Activated CD4-positive, alpha-beta T cell treated with anti-CD3 and anti-CD28 coated beads, Interleukin-2, Interleukin-6, amounts not matched to agents 100 ng/mL and 50 ng/mL, durations not matched to agents 16 hours and 8 hours (primary cell): ENCODE measurements around the gene ERI2.
"Not testable (repeated sequence)": the region's sequence is repeated elsewhere in the genome, so short reads cannot be mapped to it uniquely, and the experiment has no call there.

Experiments used
- DNase-seq: peaks from one replicate; pipeline ENCODE4 v3.0.0-alpha.2; 2020

The ERI2 gene

DNA sequence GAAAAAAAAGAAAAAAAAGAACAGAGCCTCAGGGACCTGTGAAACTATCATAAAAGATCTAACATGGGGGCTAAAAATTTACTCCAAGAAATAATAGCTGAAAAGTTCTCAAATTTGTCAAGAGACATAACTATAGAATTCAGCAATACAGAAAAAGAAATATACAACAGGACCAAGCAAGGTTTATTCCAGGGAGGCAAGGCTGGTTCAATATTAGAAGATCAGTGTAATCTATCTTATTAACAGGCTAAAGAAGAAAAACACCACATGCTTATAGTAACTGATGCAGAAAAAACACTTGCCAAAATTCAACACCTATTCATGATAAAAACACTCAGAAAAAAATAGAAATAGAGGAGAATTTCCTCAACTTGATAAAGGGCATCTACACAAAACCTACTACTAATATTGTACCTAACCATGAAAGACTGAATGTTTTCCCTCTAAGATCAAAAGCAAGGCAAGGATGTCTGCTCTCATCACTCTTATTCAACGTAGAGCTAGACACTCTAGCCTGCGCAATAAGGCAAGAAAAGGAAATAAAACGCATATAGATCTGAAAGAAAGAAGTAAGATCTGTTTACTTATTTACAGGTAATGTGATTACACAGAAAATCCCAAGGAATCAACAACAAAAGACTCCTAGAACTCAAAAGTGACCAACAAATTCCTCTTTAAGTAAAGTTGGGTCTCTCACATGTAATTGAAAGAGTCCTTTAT is 43.7 kb downstream of the ERI2 start:
- DNase-seq: no peak

DNA sequence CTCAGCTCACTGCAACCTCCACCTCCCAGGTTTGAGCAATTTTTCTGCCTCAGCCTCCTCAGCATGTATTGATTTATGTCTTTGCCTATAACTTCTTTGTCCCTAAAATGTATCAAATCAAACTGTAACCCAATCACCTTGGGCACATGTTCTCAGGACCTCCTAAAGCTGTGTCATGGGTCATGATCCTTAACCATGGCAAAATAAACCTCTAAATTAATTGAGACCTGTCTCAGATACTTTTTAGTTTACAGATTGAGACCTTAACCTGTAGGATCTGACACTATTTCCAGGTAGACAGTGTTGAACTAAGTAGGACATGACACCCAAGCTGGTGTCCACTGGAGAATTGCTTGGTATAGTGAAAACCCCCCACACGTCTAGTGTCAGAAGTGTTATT is 45.1 kb downstream of the ERI2 start:
- no peak for DNase-seq

DNA sequence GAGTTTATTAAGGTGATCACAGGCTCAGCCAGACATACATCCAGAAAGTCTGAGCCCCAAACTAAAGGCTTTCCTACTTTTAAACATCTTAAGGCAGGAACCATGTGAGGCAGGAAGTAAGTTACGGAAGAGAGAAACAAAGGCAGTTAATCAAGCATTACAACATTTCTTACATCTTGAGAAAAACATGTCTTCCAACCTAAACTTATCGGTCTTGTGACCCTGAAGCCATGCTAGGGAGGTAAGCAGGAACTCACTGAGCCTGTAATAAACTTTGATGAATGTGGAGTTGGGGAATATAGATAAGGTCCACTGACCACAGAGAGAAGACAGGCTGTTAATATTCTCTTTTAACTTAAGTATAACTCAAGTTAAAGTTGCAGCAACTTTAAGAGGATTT is 45.9 kb downstream of the ERI2 start:
- no peak for DNase-seq

DNA sequence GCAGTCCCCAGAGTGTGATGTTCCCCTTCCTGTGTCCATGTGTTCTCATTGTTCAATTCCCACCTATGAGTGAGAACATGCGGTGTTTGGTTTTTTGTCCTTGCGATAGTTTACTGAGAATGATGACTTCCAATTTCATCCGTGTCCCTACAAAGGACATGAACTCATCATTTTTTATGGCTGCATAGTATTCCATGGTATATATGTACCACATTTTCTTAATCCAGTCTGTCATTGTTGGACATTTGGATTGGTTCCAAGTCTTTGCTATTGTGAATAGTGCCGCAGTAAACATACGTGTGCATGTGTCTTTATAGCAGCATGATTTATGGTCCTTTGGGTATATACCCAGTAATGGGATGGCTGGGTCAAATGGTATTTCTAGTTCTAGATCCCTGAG is 50.5 kb downstream of the ERI2 start:
- not testable (repeated sequence) for DNase-seq

DNA sequence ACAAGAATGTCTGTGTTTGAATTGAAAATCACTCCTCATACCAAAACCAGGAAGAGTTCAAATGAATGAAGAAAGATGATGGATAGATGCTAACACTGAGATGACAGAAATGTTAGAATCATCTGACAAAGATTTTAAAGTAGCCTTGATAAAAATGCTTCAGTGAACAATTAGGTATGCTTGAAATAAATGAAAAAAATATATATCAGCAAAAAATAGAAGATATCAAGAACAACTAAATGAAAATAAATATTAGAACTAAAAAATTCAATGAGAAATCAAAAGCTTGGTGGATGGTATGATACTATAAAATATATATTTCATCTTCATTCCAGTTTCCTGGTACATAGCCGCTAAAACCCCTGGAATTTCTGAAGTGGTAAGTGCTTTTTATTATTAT is 51.0 kb downstream of the ERI2 start:
- no peak for DNase-seq

DNA sequence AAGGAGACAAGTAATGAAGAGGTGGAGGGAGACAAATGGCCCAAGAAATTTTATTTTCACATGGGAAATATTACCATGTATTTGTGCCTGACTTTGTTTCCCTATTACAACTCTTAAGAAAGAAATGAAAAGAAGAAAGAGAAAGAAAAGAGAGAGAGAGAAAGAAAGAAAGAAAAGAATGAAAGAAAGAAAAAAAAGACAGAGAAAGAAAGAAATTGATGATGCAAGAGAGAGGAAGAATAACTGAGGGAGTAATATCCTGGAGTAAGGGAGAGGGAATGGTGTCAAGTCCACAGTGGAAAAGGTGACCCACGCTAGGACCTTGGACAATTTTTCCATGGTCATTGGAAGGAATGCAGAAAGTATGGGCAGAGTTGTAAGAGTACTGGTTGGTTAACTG is 52.5 kb downstream of the ERI2 start:
- no peak for DNase-seq

DNA sequence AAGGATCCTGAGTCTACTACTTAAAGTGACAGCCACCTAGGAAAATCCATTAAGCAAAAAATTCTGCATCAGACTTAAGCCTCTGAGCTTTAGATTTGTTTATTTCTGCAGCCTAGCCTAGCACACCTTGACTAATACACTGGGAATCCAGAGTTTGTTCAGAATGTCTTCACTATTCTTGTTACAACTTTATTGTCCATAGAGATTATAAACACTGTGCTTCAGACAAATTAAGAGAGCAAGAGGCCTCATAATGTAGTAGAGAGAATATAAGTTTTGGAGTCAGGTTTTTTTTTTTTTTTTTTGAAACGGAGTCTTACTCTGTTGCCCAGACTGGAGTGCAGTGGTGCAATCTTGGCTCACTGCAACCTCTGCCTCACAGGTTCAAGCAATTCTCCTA is 55.7 kb downstream of the ERI2 start:
- no peak for DNase-seq

DNA sequence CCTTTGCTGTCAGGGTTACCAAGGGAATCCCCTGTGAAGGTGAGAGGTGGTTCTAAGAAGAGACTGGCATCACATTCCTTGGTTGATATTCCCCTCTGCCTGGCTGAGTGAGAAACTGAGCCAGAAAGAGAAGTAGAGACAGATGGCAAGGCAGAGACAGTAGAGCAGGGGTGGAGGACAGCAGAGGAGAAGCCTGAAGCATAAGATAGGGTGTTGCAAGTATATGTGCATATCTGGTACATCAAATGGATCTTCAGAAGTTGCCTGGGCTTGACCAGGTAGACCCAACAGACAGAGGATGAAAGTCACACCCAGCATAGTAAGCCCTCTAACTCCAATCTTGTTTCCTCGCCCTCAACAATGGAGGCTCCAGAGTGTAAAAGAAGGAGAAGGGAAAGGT is 56.8 kb downstream of the ERI2 start:
- no peak for DNase-seq

DNA sequence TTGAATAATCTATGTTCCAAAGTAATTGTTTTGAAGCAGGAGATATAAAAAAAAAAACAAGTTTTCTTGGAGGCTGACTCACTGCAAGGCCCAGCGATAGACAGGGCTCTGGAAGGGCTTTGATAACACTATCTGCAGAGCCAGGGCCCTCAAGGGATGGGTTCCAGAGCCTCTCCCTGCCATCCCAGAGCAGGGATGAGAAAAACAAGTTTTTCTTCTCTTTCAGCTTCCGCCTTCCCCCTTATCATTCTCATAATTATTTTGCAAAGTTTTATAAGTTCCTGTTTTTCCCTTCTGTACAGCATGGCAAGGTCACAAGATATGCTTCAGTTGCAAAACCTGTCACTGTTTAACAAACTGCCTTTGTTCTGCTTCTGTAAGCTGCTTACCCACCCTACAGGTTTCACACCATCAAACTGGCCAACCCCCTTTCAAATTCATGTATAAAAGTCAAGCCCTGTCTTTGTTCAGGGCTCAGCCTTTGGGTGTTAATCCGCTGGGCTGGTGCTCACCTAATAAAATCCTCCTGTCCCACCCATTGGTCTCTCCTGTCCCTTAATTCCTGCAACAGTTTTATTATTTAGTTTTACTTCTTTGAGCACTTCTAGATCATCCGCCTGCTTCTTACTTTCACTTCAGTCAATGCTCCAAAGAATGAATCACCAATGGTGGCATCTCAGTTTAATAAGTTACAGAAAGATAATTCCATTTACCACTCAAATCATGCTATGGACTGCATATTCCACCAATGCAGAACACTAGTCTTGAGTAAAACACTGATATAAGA is 59.0 kb downstream of the ERI2 start:
- no peak for DNase-seq

DNA sequence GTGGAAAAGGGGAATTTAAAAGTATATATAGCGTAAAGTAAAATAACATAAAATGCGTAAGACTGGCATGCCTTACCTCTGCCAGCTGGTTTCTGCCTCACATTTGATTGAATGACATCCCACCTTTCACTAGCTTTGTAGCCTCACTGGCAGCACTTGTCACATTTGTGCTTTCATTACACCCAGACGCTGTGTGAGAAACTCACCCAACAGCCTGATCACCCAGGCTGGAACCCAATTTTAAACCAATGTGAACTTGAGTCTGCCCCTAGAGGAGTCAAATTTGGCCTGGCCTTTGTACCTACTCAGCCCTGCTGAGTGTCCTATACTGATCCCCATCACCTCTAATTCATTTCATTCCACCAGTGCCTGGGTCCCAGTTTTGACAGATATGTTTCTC is 59.8 kb downstream of the ERI2 start:
- no peak for DNase-seq
